Activated CD8-positive, alpha-beta memory T cell treated with anti-CD3 and anti-CD28 coated beads, Interleukin-2, amount 50 U/mL, for 48 hours (primary cell): ENCODE data around the gene DISP1.

Experiments
- DNase-seq: peaks from one replicate; pipeline ENCODE4 v3.0.0-alpha.2; 2020

The DISP1 gene, protein sequence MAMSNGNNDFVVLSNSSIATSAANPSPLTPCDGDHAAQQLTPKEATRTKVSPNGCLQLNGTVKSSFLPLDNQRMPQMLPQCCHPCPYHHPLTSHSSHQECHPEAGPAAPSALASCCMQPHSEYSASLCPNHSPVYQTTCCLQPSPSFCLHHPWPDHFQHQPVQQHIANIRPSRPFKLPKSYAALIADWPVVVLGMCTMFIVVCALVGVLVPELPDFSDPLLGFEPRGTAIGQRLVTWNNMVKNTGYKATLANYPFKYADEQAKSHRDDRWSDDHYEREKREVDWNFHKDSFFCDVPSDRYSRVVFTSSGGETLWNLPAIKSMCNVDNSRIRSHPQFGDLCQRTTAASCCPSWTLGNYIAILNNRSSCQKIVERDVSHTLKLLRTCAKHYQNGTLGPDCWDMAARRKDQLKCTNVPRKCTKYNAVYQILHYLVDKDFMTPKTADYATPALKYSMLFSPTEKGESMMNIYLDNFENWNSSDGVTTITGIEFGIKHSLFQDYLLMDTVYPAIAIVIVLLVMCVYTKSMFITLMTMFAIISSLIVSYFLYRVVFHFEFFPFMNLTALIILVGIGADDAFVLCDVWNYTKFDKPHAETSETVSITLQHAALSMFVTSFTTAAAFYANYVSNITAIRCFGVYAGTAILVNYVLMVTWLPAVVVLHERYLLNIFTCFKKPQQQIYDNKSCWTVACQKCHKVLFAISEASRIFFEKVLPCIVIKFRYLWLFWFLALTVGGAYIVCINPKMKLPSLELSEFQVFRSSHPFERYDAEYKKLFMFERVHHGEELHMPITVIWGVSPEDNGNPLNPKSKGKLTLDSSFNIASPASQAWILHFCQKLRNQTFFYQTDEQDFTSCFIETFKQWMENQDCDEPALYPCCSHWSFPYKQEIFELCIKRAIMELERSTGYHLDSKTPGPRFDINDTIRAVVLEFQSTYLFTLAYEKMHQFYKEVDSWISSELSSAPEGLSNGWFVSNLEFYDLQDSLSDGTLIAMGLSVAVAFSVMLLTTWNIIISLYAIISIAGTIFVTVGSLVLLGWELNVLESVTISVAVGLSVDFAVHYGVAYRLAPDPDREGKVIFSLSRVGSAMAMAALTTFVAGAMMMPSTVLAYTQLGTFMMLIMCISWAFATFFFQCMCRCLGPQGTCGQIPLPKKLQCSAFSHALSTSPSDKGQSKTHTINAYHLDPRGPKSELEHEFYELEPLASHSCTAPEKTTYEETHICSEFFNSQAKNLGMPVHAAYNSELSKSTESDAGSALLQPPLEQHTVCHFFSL (N-terminal part only)

GRCh38 chr1:222814536-222815439 lies at the start of gene DISP1:
DISP1 (plus strand) TSS chr1:222815039; CDS start chr1:222942824, 127,785 bp downstream.
- DNase-seq: peak; percentile 85

DNA sequence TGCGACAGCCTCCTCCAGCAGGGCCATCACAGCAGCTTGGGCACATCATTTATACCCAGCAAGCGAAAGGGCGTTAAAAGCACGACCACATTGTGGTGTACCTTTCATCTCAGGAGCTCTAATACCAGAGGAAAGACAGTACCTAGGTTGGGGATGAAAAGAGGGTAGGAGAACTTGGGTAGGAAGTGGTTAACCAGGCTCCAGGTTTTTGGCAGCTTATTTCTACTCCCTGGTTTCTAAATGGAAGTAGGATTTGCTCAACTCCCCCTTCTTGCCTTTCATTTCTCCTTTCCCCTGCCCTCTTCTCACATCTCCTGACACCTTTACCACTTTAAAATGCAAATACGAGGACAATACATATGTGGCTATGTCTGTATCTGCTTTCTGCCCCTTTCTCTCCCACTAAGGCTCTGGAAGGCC lies 47.7 kb upstream of the DISP1 start:
- no peak for DNase-seq

DNA sequence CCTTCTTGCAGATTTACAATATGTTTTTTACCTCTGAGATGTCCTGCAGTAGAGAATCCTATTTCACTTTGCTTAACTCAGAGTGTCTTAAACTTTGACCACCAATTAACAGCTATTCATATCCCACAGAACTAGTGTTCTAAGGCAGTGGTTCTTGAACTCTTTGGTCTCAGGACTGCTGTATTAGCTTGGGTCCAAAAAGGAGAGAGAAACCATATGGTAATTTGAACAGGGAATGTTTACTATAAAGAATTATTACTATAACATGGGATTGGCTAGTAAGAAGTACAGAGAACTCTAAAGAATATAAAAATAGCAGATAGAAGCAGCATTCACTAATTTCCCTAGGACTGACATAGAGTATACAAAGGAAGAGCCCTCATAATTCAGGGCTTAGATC lies 46.2 kb upstream of the DISP1 start:
- no peak for DNase-seq

DNA sequence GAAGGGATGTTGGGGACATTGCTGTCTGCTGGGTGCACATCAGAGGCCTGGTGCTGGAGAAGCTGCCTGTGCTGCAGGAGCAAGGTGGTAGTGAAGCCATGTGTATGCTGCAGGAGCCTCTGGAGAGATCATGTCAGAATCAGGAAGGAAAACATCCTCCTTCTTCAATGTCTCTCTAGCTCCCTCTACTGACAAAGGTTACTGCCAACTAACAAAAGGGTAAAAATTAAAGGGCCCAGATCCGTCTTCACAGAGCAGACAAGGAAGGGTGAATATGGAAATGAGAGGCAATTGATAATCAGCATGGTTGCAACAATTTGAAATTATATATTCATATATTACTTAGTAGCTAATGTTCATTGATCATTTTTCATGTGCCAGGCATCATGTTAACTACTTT lies 45.7 kb upstream of the DISP1 start:
- no peak for DNase-seq

GRCh38 chr1:222769971-222770620 lies 44.7 kb upstream of the DISP1 start:
- DNase-seq: no peak

DNA sequence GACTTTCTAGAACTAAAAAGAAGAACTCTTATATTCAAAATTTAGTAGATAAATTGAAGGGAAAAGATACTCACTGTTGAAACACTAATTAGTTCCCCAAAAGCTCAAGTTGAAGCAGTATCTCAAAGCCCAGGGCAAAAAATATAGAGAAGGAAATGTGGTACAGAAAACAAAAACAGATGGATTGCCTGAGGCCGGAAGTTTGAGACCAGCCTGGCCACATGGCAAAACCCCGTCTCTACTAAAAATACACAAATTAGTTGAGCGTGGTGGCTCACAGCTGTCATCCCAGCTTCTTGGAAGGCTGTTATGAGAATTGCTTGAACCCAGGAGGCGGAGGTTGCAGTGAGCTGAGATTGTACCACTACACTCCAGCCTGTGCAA lies 41.9 kb upstream of the DISP1 start:
- no peak for DNase-seq

DNA sequence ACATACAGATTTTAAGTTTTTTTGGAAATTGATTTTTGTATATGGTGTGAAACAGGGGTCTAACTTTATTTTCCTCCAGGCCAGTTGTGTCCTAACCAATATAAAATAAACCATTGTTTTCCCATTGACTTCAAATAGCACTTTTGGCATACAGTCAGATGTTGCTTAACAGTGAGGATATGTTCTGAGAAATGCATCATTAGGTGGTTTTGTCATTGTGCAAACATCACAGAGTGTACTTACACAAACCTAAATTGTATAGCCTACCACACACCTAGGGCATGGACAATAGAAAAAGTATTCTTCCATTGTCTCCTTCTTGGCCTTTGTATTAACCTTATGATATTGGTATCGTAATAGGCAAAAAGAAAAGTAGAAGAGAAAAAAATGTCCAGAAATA lies 37.4 kb upstream of the DISP1 start:
- no peak for DNase-seq

GRCh38 chr1:222777977-222778376 lies 36.9 kb upstream of the DISP1 start:
- no peak for DNase-seq

- no peak for DNase-seq
Observed at GRCh38 chr1:222781251-222781650, 33.6 kb upstream of the DISP1 start.

- no peak for DNase-seq
Observed at GRCh38 chr1:222783051-222783450, 31.8 kb upstream of the DISP1 start.

DNA sequence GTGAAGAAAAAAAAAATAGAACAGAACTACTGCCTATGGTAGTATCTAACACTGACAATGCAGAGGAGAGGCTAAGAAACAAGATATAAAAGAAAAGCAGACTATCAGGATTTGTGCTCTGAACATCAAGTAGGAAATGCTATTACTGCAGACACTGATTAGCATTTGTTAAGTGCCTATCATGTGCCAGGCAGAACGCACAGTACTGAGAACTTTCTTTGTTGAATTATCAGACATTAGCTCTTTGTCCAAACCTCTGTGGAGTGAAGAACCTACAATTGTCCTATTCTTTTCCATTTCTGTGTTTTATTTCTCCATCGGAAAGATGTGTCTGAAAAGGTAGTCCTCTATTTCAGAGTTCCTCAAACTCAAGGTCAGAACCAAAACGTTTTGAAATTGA lies 30.5 kb upstream of the DISP1 start:
- no peak for DNase-seq

DNA sequence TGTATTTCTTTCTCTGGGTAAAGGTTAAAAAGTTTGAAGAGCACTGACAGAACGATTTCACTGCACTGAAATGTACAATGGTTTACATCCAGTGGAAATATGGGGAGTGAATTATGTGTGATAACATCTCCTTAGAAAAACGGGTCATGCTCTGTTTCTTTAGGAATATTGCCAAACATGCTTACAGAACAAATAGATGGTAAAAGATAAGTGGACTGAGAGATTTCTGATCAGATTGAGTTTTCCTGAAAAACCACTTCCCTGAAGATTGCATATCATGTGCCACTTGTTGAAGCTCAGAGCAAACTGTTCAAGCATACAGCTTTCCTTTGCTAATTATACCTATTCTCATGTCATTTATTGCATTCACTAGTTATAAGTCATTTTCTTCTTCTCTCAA lies 29.9 kb upstream of the DISP1 start:
- no peak for DNase-seq

- DNase-seq: no peak
Observed at GRCh38 chr1:222785529-222785928, 29.3 kb upstream of the DISP1 start.

GRCh38 chr1:222786121-222786520 lies 28.7 kb upstream of the DISP1 start:
- DNase-seq: no peak

GRCh38 chr1:222787729-222788128 lies 27.1 kb upstream of the DISP1 start:
- DNase-seq: no peak

GRCh38 chr1:222788402-222789156 lies 26.3 kb upstream of the DISP1 start:
- no peak for DNase-seq

DNA sequence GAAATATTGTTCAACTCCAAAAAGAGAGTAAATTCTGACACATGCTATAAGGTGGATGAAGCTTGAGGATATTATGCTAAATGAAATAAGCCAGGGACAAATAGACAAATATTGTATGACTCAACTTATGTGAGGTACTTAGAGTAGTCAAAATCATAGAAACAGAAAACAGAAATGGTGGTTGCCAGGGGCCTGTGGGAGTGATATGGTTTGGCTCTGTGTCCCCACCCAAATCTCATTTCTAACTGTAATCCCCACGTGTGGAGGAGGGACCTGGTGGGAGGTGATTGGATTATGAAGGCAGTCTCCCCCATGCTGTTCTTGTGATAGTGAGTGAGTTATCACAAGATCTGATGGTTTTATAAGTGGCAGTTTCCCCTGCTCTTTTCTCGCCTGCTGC lies 24.7 kb upstream of the DISP1 start:
- no peak for DNase-seq

- DNase-seq: no peak
Observed at GRCh38 chr1:222790520-222790919, 24.3 kb upstream of the DISP1 start.

- DNase-seq: no peak
Observed at GRCh38 chr1:222791006-222791710, 23.7 kb upstream of the DISP1 start.

DNA sequence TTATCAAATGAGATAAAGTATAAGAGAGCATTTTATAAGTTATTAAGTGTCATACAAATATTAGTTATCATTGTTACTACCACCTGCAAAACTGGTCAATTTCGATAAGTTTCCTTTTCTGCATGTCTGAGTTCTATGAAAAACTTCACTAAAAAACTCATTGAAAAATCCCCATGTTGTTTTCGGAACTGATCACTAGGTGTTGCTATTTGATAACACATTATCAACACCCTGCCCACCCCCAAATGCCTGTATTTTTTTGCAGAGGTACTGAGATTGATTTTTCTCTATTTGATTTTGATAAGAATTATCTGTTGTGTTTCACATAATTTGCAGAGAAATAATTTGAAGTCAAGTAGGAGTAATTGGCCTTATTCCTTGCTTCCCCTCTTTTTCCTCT lies 22.1 kb upstream of the DISP1 start:
- DNase-seq: no peak
